HG03571 (cell line): Measurements from ENCODE around the gene ELMOD1.
"Not testable (repeated sequence)": the region's sequence is repeated elsewhere in the genome, so short reads cannot be mapped to it uniquely, and the experiment has no call there.

Source experiments
- ATAC-seq: cut with Tn5 transposase; IDR thresholded peaks from one replicate; pipeline ENCODE4 v1.9.1; 2021; ENCODE audit not compliant: unreplicated experiment

ELMOD1 gene

GRCh38 chr11:107590460-107591377 is at the start of gene ELMOD1:
ELMOD1 (plus strand) TSS chr11:107591147; CDS start chr11:107618190, 27,043 bp downstream.
- ATAC-seq = no peak

- no peak for ATAC-seq
Measured at GRCh38 chr11:107545101-107545514, 45.8 kb upstream of the ELMOD1 start.

GRCh38 chr11:107547961-107548360 is 43.0 kb upstream of the ELMOD1 start:
- ATAC-seq = no peak

- ATAC-seq = no peak
Measured at GRCh38 chr11:107549253-107549953, 41.5 kb upstream of the ELMOD1 start.

- no peak for ATAC-seq
Measured at GRCh38 chr11:107549954-107550285, 41.0 kb upstream of the ELMOD1 start.

- ATAC-seq = no peak
Measured at GRCh38 chr11:107550304-107550703, 40.6 kb upstream of the ELMOD1 start.

- ATAC-seq = no peak
Measured at GRCh38 chr11:107561688-107562087, 29.3 kb upstream of the ELMOD1 start.

GRCh38 chr11:107562647-107563208 is 28.2 kb upstream of the ELMOD1 start:
- ATAC-seq = no peak

GRCh38 chr11:107563702-107564101 is 27.2 kb upstream of the ELMOD1 start:
- ATAC-seq = peak; percentile 28

- no peak for ATAC-seq
Measured at GRCh38 chr11:107564877-107565218, 26.1 kb upstream of the ELMOD1 start.

- ATAC-seq = peak; percentile 81
Measured at GRCh38 chr11:107565219-107565937, 25.6 kb upstream of the ELMOD1 start, which contains the start of gene ALKBH8. ALKBH8 (minus strand) TSS chr11:107565735; CDS start chr11:107560893, 4,842 bp downstream.

GRCh38 chr11:107565955-107566501 is 24.9 kb upstream of the ELMOD1 start:
- not testable (repeated sequence) for ATAC-seq

GRCh38 chr11:107566569-107566968 is 24.4 kb upstream of the ELMOD1 start:
- no peak for ATAC-seq

GRCh38 chr11:107567739-107568335 is 23.1 kb upstream of the ELMOD1 start:
- ATAC-seq = no peak

- no peak for ATAC-seq
Measured at GRCh38 chr11:107570015-107570414, 20.9 kb upstream of the ELMOD1 start.

- no peak for ATAC-seq
Measured at GRCh38 chr11:107573438-107573837, 17.5 kb upstream of the ELMOD1 start.

- not testable (repeated sequence) for ATAC-seq
Measured at GRCh38 chr11:107576497-107577345, 14.2 kb upstream of the ELMOD1 start.

GRCh38 chr11:107577346-107577711 is 13.6 kb upstream of the ELMOD1 start:
- ATAC-seq = no peak

- ATAC-seq = not testable (repeated sequence)
Measured at GRCh38 chr11:107579169-107579568, 11.8 kb upstream of the ELMOD1 start.

- no peak for ATAC-seq
Measured at GRCh38 chr11:107581147-107581546, 9.8 kb upstream of the ELMOD1 start.
